ENCODE data around the gene EPHB1.

EPHB1 gene

DNA sequence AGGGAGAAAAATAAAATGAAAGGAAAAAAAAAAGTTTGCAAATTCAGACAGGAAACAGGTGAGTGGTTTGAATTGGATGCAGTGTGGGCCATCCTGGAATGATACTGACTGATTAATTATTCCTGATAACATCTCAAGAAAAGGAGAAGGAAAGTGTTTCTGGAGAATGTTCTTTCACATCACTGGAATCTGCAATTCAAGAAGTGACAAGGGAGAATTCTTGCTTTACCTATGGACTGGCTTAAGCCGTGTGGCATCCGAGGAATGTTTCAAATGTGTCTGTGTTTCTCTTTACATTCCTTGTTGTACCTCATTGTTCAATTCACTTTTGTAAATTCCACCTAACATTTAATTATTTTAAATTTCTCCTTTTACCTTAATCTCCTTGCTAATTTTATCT is 465.0 kb downstream of the EPHB1 start:
- no peak for DNase-seq (ENCODE audit: low spot score)

DNA sequence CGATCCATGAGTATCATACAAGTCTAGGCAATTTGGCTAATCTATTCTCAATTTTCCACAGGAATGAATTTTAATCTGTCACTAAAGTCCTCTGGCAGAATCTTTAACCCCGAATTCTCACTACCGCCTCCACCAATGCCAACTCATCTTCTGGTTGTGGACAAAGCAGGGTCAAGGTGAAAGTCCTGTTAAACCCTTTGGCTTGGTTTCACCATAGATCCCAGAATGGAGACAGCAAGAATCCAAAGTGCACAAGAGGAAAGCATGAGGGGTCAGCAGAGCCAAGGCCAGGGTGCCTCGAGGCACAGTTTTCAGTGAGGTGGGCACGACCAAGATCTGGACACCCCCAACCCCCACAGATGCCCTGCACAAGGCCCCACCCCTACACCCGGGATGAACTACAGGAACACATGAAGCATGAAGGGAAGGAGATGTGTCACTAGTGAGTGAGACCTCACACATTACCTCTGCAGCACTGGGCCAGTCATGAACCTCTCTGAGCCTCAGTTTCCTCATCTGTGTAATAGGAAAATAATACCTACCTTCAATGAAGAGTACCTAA is 466.2 kb downstream of the EPHB1 start:
- DNase-seq (ENCODE audit: low spot score), result no peak

DNA sequence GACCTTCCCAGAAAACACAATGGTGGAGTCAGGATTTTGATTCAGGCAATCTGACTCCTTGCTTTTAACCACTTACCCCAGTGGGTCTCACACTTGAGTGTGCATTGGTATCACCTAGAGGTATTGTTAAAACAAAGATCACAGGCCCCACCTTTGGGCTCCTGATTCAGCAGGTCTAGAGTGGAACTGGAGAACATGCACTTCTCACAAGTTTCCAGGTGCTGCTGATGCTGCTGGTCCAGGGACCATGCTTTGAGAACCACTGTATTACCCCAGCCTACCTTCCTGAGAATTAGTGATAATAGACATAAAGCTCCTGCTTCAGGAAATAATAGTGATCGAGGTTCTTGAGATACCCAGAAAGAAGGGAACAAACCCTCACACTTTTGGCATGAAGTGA is 466.9 kb downstream of the EPHB1 start:
- no peak for DNase-seq (ENCODE audit: low spot score)

DNA sequence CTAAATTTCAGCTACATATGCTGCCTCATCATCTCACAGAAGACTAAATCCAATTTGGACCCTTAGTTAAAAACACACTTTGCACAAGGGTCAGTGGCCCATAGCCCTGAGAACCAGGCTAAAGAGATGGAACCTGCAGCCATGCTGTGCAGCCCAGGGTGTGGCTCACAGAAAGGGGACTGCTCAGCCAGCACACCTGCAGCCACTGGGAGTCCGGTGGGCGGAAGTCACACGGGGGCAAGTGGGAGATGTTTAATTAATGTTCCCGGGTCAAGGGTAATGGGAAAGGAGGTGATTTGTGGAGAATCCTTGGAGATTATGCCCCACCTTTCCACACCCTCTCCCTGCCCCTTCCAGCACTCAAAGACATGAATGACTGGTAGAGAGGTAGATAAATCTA is 467.4 kb downstream of the EPHB1 start:
- DNase-seq (ENCODE audit: low spot score), result no peak

DNA sequence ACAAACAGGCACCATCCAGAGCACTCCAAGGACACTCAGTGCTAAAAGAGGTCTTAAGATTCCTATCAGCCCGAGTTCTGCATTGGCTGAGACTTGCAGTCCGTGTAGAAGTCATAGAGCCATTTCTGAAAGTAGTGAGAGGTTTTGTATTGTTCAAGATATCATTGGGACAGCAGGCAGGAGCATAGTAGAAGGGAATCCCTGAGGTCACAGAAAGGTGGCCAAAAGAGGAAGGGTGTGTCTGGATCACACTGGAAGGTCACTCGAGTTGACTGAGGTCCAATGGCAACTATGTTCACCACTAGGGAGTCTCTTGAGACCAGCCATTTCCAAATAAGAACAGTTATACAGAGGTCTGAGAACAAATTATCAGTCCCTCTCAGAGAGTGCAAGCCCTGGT is 468.3 kb downstream of the EPHB1 start:
- DNase-seq (ENCODE audit: low spot score), result no peak

DNA sequence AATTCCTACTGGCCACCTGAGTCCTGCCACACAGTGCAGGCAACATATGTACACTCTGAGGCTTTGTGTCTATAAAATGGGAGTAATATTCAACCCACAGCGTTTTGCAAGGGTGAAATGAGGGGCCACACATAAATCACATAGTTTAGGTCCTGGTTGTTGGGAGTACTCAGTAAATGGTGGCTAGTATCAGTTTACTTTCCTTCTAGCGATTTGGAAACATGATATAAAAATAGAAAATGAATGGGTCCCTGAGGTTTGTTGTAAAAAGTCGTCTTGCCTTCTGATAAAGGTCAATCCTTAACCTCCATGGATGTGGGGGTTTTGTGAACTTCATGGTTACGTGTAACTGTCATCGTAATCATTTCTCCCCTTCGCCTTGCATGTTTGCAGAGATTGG is 472.4 kb downstream of the EPHB1 start:
- no peak for DNase-seq (ENCODE audit: low spot score)

DNA sequence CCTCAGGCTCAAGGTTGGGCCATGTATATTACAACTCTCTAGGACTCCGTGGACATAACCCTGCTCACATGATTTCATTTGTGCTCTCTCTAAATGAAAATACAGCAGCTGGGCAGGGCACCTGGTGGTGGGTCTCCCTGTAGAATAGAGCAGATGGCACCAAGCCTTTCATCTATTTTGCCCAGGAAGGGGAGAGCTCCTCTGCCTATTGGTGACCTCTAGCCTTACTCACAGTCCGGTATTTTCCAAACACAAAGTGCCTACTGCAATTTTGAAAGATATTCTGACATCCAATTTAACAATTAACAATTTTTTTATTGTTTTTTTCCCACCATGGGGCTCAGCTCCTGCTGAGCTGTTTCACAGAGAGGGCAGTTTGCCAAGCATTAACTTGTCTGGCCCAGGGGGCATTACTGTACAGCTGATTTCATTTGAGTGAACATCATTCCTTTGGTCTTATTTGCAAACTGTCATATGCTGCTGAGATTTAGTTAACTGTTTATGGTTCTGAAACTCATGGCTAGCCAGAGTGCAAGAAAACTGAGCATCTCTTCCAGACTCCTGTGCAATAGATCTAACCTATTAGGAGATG is 474.0 kb downstream of the EPHB1 start:
- DNase-seq (ENCODE audit: low spot score), result no peak

DNA sequence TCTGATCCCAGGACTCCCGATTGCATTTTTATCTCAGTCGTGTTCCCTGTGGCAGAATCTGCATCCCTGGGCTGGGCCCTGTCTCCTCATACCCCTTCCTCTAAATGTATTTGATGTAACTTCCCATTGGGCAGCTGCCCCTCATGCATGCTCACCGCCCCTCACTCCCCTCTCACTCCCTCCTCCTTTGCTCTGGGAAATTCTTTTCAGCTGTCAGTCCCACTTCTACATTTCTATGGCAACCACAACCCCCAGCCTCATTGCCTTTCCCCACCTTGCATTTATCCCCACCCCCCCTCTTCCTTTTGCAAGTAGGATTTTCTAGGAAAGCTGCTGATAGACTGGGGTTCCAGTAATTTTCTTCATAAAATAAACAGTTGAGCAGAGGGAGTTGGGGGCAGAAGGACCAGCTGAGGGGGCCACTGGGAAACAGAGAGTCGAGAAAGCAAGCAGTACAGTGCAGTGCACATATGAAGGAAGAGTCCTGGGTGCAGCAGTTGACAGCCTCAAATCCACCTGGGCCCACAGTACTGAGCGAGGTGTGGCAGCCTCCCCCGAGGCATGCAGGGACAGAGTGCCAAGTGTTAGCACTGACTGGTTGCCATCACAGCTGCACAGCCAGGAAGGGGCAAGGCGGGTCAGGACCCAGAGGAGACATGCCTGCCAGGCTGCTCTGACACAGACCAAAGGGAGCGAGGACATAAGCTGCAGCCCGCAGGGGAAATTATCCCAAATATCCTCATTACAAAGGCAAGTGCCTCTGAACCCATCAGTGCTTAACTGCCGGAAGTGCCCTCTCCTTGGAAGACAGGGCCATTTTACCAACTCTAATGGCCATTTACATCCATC is 476.3 kb downstream of the EPHB1 start:
- DNase-seq (ENCODE audit: low spot score), result no peak

DNA sequence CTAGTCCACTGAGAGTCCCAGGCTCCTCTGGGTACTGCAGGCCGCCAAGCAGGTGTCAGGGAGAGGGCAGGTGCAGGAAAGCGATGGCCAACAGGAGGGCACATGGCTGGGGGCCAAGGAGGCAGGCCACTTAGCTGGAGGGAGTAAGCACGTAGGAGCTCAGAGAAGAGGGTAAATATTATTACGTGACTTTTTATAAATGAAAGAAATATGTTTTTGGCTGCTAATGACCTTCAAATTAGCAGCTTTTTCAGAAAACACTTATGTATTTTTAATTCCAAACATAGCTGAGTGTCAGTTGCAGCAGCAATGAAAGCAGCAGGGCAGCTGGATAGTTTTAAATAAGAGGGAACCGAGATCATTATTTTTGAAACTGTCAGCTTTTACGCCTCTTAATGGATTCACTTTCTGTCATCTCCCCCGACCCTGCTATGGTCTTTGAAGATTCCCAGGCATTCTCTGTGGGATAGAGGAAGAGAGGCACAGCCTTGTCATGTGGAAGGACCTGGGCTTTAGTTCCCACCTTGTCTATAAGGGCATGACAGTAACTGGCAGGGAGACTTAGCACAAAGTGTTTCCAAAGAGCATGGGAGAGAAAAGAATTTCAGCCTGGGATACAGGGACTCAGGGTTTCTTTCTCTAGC is 477.1 kb downstream of the EPHB1 start:
- no peak for DNase-seq (ENCODE audit: low spot score)

DNA sequence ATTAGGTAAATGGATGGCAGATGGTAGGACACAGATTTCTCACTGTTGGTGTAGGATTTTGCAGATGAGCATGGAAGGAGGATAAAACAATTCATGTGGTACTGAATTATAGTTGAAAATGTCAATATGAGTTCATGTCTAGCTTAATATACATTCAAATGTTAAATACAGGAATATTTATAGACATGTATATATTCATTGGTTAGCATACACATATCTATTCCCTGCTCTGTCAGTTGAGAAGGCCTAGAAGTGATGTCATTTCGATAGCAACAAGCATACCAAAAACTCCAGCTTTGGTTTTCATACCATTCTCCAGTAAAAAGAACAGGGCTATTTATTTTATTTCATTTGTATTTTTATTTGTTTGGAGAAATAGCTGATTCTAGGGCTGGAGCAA is 497.1 kb downstream of the EPHB1 start:
- no peak for DNase-seq (ENCODE audit: low spot score)

DNA sequence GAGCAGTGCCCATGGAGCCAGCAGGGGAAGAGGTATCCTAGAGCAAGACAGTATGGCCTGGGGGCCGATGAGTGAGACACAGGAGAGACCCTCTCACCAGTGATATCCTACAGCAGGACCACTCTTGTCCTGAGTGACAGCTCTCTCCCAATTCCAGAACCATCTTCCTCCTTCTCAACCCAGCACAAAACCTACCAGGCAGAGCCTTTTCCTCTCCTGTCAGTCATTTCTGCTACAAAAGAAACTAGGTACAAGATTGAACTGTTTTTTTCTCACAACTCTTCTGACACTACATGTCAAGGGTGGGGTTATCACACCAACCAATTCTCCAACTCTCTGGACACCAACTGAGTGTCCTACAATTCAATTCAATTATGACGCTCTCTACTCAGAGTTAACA is 506.6 kb downstream of the EPHB1 start:
- no peak for DNase-seq (ENCODE audit: low spot score)

DNA sequence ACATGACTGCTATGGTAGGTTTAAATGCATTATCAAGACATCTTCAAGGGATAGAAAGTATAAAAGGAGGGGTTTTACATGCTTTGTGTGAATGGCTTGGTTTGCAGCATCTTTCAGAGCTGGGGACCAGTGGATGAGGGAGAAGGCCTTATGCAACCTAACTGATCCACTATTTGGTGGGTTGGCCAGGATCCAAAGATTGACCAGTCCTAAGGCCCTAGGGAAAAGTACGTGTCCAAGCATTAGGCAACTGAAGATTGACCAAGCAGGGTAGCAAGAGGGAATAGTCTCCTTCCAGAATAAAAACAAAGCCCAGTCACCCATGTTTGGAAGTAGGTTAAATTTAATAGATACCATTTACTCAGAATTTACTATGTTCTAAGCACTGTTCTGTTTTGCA is 509.3 kb downstream of the EPHB1 start:
- DNase-seq (ENCODE audit: low spot score), result no peak
